HL-60 (cell line): ENCODE measurements around the gene NUDT15.

Experiments used
- POLR2AphosphoS5 ChIP-seq: IDR thresholded peaks from 2 replicates; pipeline ENCODE4 v1.6.1; 2012; ENCODE audit warnings: low read depth
- TF ChIP-seq, protein P1 (sequence below): IDR thresholded peaks from one replicate; pipeline ENCODE4 v1.5.1; 2011; ENCODE audit warnings: low read length, control low read depth, inconsistent platforms; ENCODE audit not compliant: insufficient read depth
- TF ChIP-seq, protein P2 (sequence below): IDR thresholded peaks from 2 replicates; pipeline ENCODE4 v1.6.1; 2012; ENCODE audit warnings: low read depth; ENCODE audit not compliant: insufficient replicate concordance

DNA sequence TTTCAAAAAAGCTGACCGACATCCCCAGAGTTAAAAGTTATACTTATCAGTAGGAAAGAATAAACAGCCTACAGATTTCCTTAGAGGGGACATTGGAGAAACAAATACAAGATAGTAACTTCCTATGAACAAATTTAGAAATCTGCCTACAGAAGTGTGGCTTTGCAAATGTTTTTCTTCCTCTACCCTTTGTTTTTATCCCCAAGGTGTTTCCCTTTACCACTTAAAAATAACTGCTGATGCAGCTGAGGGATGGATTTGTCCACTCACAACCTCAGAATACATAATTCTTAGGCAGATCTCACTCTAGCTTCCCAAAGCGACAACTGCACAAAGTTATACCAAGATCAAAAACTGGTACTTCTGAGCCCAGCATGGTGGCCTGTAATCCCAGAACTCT, 36.5 kb downstream of the NUDT15 start:
- TF ChIP-seq, protein P1, sequence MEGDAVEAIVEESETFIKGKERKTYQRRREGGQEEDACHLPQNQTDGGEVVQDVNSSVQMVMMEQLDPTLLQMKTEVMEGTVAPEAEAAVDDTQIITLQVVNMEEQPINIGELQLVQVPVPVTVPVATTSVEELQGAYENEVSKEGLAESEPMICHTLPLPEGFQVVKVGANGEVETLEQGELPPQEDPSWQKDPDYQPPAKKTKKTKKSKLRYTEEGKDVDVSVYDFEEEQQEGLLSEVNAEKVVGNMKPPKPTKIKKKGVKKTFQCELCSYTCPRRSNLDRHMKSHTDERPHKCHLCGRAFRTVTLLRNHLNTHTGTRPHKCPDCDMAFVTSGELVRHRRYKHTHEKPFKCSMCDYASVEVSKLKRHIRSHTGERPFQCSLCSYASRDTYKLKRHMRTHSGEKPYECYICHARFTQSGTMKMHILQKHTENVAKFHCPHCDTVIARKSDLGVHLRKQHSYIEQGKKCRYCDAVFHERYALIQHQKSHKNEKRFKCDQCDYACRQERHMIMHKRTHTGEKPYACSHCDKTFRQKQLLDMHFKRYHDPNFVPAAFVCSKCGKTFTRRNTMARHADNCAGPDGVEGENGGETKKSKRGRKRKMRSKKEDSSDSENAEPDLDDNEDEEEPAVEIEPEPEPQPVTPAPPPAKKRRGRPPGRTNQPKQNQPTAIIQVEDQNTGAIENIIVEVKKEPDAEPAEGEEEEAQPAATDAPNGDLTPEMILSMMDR = no peak
- TF ChIP-seq POLR2AphosphoS5 = no peak
- TF ChIP-seq, protein P2, sequence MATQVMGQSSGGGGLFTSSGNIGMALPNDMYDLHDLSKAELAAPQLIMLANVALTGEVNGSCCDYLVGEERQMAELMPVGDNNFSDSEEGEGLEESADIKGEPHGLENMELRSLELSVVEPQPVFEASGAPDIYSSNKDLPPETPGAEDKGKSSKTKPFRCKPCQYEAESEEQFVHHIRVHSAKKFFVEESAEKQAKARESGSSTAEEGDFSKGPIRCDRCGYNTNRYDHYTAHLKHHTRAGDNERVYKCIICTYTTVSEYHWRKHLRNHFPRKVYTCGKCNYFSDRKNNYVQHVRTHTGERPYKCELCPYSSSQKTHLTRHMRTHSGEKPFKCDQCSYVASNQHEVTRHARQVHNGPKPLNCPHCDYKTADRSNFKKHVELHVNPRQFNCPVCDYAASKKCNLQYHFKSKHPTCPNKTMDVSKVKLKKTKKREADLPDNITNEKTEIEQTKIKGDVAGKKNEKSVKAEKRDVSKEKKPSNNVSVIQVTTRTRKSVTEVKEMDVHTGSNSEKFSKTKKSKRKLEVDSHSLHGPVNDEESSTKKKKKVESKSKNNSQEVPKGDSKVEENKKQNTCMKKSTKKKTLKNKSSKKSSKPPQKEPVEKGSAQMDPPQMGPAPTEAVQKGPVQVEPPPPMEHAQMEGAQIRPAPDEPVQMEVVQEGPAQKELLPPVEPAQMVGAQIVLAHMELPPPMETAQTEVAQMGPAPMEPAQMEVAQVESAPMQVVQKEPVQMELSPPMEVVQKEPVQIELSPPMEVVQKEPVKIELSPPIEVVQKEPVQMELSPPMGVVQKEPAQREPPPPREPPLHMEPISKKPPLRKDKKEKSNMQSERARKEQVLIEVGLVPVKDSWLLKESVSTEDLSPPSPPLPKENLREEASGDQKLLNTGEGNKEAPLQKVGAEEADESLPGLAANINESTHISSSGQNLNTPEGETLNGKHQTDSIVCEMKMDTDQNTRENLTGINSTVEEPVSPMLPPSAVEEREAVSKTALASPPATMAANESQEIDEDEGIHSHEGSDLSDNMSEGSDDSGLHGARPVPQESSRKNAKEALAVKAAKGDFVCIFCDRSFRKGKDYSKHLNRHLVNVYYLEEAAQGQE = no peak
